NCI-H2196 (cell line): ENCODE data around the gene OPA3.

Source experiments
- DNase-seq: peaks from one replicate; lab custom pipeline; 2025; ENCODE audit not compliant: unreplicated experiment; lab: John Stamatoyannopoulos, UW

The OPA3 gene

DNA sequence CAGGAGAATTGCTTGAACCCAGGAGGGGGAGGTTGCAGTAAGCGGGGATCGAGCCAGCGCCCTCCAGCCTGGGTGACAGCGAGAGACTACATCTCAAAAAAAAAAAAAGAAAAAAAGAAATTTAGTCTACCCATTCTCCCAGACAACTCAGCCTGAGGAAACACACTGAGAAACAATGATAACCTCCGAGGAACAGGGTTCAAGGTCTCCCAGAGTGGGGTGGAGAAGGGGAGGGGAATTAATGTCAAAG lies 78.7 kb downstream of the OPA3 start:
- no peak for DNase-seq

GRCh38 chr19:45505151-45505995 lies 79.2 kb downstream of the OPA3 start:
- DNase-seq = no peak

- no peak for DNase-seq
These were observed 80.7 kb downstream of the OPA3 start for GRCh38 chr19:45503909-45504308.

- no peak for DNase-seq
These were observed 82.5 kb downstream of the OPA3 start for GRCh38 chr19:45502111-45502510.

GRCh38 chr19:45501730-45502014 lies 82.9 kb downstream of the OPA3 start:
- no peak for DNase-seq

DNA sequence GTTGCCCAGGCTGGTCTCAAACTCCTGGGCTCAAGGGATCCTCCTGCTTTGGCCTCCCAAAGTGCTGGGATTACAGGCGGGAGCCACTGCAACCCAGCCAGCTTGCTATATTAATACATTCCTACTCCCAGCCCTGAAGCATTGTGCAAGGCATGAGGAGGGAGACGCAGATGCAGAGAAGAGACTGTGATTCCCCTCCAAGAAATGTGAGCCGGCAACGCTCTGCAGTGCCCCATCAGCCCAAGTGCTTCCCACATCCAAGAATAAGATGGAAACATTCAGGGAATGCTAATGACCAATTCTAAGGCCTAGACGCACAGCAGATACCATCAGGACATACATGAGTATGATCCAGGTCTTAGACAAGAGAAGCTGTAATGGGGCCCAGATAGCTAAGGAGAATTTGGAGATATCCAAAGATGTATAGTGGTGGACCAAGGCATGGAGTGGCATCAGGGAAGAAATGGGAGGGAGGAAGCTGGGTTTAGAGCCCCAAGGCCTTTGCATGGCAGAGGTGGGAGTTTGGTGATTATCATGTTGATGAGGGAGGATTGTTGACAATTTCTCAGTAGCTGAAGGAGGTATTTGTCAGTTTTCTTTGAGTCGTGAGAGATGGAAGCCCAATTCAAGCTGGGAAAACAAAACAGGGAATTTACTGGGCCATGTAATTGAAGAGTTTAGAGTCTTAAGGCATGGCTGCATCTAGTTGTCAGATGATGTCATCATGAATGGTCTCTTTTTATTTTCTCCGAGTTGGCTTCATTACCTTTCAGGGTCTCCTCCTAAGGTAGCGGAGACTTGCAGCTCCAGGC lies 83.5 kb downstream of the OPA3 start:
- no peak for DNase-seq

DNA sequence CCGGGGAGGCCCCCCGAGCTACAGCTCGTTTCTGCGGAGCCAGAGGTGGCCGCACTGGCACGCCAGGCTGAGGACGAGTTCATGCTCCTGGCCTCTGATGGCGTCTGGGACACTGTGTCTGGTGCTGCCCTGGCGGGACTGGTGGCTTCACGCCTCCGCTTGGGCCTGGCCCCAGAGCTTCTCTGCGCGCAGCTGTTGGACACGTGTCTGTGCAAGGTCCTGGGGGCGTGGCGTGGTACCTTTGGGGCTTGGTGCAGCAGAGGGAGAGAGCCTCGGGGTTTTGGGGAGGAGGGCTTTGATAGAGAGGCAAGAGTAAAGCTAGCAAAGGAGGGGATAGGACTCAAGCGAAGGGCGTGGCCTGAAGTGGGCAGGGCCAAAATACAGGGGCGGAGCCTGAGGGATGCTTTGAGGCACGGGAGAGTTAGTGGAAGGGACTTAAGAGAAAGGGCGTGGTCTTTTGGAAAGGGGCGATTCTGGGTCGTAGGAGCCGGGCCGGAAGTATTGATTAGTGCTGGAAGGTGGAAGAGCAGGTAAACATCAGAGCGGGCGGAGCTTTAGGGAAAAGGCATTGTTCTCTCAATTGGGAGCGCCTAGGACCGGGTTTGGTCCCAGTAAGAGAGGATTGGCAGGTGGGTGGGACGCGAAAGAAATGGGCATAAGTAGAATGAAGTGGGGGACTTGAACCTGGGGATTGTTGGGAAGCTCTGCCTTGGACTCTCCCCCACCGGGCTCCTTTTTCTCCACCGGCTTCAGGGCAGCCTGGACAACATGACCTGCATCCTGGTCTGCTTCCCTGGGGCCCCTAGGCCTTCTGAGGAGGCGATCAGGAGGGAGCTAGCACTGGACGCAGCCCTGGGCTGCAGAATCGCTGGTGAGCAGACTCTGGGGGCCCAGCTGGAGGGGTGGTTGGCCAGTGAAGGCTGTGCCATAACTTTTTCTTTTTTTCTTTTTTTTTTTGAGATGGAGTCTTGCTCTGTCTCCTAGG lies 85.1 kb downstream of the OPA3 start:
- peak; percentile 19 for DNase-seq

DNA sequence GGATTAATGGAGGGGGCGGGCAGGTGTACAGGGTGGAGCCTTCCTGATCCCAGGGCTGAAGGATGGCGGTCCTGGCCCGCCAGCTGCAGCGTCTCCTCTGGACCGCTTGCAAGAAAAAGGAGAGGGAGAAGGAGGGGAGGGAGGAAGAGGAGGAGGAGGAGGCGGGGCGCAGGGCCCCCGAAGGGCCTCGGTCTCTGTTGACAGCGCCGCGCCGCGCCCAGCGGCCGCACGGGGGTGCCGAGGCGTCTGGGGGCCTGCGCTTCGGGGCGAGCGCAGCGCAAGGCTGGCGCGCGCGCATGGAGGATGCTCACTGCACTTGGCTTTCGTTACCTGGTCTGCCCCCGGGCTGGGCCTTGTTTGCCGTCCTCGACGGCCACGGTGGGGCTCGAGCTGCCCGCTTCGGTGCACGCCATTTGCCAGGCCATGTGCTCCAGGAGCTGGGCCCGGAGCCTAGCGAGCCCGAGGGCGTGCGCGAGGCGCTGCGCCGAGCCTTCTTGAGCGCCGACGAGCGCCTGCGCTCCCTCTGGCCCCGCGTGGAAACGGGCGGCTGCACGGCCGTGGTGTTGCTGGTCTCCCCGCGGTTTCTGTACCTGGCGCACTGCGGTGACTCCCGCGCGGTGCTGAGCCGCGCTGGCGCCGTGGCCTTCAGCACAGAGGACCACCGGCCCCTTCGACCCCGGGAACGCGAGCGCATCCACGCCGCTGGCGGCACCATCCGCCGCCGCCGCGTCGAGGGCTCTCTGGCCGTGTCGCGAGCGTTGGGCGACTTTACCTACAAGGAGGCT lies 86.0 kb downstream of the OPA3 start, which contains the start of gene PPM1N:
TSS of gene PPM1N (plus strand) at position 33 of the 785 bp plus-strand sequence. CDS start at position 63, 30 bp downstream.
- DNase-seq = no peak

GRCh38 chr19:45497791-45498190 lies 86.8 kb downstream of the OPA3 start:
- DNase-seq = no peak

- no peak for DNase-seq
These were observed 88.2 kb downstream of the OPA3 start for GRCh38 chr19:45496349-45496953.

- no peak for DNase-seq
These were observed 89.4 kb downstream of the OPA3 start for GRCh38 chr19:45495178-45495577.

DNA sequence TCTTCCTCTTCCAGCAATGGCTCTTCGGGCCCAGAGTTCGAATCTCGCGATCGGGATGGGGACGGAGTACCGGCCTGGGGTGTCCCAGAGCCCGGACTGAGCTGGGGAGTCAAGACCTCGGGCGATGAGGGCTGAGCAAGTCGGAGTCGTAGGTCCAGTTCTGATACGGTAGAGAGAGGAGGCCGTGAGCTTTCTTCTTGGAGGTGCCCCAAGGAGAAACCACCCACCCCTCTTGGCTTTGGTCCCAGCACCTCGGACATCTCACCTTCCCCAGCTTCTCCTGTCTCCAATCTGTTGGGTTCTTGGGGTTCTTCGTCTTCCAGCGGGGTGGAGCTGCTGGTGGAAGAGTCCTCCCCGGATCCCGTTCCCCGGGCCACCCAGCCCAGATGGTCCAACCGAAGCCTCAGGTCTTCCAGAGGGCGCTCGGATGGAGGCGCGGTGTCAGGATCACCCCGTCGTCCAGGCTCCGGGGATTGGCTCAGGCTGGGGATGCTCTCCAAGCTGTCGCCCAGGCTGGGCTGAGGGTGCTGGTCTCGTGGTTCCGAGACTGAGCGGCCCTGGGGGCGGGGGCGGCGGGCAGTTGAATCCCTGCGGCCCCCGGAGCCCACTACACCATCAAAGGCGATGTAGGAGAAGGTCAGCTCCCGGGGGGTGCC lies 90.2 kb downstream of the OPA3 start:
- no peak for DNase-seq

DNA sequence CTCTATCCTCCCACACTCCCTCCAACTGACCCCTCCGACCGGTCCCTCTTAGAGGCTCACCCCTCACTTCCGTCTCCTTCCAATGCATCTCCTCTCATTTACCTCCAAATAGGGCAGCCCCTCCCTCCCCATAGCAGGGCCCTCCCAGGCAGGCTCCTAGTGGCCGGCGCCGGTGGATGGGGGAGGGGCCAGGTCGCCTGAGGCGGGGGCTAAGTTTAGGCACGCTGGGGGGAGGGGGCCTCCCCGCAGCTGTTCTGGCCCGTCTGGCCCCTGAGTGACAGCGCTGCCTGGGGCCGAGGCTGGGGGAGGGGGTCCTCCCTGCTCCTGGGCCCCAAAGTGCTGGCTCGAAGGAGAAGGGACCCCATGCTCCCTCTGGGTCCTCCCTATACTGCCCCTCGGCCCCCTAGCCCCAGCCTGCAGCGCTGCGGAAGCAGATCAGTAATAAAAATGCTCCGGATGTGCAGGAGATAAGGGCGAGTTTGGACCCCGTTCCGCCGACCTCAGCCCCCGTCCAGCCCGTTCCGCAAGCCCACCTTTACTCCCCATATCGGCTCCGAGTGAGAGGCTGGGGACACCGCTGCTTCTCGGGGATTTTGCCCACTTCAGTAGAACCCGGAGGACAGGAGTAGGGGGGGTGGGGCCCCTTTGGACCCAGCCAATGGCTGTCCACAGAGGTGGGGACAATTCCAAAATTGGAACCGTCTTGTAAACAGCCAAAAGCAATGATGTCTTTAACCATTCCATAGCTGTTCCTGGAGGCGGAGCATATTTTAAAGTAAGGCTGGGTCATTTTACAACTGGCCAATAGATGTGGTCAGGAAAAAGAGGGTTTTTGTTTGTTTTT lies 91.8 kb downstream of the OPA3 start:
- no peak for DNase-seq

GRCh38 chr19:45492137-45492626 lies 92.4 kb downstream of the OPA3 start:
- no peak for DNase-seq

DNA sequence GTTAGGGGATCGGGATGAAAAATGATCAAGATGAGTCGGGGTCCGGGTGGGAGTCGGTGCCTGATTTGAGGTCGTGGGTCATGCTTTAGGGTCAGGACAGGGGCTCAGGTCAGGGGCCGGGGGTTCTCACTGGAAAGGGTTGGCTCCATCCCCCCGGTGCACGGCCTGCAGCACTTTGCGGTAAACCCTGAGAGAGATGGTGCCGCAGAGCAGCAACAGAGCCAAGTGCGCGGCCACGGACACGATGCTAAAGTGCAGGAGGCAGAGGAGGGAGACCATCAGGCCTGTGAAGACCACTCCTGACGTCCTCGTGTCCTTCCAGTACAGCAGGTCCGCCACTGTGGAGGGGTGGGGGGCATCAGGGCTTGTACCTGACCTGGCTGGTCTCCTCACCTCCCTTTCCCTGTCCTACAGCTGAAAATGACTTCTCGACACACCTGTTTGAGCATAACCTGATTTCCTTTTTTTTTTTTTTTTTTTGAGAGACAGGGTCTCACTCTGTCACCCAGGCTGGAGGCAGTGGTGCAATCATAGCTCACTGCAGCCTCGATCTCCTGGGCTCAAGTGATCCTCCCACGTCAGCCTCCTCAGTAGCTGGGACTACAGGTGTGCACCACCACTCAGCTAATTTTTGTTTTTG lies 95.3 kb downstream of the OPA3 start:
- no peak for DNase-seq

DNA sequence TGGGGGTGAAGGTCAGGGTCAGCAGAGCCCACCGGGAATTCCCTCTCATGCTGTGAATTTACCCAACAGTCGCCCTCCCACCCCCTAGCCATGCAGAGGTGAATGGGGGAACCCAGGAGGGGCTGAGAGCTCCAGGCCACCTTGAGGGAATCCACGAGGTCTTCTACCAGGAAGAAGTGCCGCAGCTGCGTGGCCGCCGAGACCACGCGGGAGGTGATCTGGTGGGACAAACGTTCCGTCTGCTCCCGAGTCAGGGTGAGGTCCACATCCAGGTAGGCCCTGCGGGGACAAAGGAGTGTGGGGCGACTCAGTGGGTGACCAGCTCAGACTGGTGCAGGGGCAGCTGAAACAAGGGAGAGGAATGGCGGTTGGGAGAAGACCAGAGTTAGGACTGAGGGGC lies 95.9 kb downstream of the OPA3 start:
- DNase-seq = no peak

DNA sequence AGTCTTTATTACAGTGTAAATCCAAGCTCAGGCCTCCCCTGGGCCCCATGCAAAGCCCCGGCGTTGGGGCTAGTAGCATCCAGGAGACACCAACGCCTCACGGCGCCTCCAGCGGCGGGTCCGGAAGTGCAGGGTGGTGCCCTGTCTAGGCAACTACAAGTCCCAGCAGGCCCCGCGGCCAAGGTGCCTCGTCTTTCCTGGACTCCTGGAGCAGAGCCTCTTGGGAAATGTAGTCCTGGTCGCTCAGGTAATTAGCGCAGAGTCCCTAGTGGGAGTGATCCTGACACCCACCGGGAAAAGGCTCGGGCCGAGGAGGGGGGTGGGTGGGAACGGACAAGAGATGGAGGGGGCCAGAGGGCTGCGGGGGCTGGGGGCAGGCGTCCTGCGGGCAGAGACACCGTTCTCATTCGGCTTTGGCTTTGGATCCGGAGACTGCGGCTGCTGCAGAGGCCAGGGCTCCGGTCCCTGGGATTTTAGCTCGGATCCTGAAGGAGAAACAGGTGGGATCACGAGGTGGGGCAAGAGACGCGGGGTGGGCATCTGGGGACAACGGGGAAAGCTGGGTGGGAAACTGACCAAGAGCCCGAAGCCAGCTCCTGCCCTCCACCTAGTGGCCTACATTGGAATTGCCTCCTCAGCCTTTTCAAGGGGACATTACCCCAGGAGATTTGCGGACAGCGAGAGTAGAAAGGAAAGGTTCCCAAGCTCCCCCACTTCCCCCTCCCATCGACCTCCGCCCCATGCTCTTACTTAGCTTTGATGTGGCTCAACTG lies 99.1 kb downstream of the OPA3 start:
- peak; percentile 97 for DNase-seq
